Measurements from ENCODE around the gene SPRYD4.
"Not testable (repeated sequence)": the region's sequence is repeated elsewhere in the genome, so short reads cannot be mapped to it uniquely, and the experiment has no call there.

The SPRYD4 gene

DNA sequence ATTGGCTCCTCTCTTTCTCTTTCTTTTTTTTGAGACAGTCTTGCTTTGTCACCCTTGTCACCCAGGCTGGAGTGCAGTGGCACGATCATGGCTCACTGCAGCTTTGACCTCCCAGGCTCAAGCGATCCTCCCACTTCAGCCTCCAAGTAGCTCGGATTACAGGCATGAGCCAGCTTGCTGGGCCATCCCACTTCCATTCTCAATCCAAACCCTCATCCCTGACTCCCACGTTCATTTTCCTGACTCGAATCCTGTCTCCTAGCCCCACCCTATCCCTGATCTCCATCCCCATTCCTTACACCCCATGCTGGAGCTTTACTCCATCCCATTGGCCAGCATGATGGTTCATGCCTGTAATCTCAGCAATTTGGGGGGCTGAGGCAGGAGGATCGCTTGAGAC is 7.8 kb downstream of the SPRYD4 start:
- no peak for DNase-seq (ENCODE audit: low read depth in 2 of 3, low spot score in 1 of 3)

DNA sequence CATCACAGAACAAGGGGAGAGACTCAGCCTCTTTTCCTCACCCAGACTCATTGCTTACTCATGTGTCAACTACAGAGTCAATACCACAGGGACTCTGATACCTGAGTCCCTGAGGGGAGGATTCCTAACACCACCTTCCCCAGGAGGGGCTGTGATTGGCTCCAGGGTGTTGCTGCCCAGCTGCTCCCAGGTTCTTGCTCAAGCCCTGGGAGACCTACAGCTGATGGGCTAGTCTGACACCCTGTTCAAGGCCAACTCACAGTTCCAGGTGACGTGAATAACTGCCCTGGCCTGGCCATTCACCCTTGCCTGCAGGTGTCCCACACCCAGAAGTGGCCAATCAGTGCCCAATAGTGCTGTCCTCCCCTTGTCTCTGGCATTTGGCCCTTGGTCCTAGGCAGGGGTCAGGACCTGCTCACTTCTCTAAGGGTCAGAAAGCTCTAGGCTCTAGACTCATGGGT is 8.6 kb downstream of the SPRYD4 start:
- DNase-seq (ENCODE audit: low read depth in 2 of 3, low spot score in 1 of 3), result no peak

DNA sequence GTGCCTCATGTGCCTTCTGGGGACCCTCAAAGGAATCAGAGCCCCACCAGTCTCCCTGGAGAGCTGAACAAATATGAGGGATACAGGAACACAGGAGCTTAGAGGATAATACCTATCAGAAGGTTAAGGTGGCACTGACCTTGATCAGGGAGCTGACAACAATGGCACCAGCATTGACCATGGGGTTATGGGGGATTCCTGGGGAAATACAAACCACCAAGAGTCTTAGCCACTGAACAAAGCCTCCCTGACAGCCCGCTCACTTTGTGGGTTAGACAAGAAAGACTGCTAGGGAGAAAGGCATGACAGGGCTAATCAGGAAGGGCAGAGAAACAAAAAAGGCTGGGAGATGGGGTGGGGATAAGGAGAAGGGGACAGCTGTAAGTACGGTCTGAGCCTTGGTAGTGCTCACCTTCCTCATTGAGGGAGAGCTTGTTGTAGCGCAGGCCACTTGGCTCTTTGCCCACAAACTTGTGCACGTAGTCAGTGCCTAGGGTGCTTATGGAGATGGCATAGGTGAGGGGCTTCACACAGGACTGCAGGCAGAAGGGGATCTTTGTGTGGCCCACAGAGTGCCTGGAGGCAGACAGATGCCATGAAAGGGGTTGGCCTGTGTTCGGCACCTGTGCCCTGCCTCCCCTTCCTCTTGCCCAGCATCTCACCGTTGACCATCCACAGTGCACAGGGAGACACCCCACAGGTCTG is 9.3 kb downstream of the SPRYD4 start:
- DNase-seq (ENCODE audit: low read depth in 2 of 3, low spot score in 1 of 3), result no peak

DNA sequence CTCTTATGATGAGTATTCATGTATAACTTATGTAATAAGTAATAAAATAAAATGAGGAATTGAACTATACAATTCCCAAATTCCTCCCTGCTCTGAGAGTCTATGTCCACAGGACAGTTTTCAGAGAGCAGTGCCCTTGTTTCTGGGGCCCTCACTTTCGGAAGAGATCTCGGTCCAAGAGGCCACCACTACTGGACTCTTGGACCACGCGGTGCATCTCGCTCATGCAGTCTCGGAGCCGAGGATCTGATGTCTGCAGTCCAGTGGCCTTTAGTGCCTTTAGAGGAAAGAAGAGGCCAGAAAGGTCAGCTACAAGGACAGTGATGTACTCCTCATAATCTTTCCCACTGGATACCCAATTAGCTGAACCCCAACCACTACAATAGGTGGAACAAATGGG is 11.2 kb downstream of the SPRYD4 start:
- no peak for DNase-seq (ENCODE audit: low read depth in 2 of 3, low spot score in 1 of 3)

DNA sequence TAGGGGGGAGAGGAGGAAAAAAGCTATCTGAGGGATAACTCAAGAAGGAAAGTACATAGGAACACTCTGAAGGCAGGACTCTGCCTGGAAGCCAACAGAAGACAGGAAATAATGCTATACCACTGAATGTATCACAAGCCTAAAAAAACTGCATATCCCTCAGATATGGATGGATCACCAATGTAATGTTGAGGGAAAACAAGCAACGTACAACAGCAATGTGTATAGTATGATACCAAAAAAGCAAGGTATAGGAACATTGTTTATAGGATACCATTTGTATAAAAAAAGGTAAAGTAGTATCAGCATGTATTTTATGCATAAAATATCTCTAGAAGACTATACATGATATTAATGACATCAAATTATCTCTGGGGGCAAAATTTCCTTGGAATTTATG is 16.2 kb downstream of the SPRYD4 start:
- DNase-seq (ENCODE audit: low read depth in 2 of 3, low spot score in 1 of 3), result no peak

DNA sequence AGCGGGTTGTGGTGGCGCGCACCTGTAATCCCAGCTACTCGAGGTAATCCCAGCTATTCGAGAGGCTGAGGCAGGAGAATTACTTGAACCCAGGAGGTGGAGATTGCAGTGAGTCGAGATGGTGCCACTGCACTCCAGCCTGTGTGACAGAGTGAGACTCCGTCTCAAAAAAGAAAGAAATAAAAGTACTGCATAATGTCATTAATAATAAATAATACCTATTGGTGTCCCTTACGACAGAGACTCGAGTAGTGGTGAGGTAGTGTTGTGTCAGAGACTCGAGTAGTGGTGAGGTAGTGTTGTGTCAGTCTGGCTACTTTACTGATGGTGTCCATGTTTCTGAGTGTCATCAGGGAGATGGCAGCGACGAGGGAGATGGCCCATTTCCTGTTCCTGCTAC is 18.3 kb downstream of the SPRYD4 start:
- DNase-seq (ENCODE audit: low read depth in 2 of 3, low spot score in 1 of 3), result no peak

DNA sequence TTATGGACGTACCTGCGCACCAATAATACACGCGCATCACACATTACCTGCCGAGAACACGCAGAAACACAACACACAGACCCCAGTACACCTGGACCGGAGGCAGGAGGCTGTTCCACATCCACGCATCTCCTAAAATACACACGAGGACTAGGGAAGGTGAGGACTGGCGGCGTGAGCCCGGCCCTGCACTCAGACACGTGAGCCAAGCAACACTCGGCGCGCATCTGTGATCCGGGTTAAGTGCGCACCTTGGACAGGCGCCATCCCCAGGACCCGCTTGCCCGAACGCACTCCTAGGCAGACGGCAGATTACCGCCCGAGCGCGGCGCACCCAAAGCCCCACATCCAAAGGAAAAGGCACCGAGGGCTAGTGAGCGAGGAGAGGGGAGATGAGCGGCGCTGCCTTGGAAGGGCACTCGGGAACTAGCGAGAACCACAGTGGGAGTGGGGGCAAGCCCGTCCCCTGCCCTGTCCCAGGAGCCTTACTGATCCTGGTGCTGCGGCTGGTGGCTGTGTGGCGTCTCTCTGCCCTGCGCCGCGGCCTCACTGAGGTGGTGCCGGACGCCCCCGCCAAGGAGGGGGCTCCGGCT is 19.2 kb downstream of the SPRYD4 start:
- DNase-seq (ENCODE audit: low read depth in 2 of 3, low spot score in 1 of 3), result peak in 1 of 3 donors; percentile 5

DNA sequence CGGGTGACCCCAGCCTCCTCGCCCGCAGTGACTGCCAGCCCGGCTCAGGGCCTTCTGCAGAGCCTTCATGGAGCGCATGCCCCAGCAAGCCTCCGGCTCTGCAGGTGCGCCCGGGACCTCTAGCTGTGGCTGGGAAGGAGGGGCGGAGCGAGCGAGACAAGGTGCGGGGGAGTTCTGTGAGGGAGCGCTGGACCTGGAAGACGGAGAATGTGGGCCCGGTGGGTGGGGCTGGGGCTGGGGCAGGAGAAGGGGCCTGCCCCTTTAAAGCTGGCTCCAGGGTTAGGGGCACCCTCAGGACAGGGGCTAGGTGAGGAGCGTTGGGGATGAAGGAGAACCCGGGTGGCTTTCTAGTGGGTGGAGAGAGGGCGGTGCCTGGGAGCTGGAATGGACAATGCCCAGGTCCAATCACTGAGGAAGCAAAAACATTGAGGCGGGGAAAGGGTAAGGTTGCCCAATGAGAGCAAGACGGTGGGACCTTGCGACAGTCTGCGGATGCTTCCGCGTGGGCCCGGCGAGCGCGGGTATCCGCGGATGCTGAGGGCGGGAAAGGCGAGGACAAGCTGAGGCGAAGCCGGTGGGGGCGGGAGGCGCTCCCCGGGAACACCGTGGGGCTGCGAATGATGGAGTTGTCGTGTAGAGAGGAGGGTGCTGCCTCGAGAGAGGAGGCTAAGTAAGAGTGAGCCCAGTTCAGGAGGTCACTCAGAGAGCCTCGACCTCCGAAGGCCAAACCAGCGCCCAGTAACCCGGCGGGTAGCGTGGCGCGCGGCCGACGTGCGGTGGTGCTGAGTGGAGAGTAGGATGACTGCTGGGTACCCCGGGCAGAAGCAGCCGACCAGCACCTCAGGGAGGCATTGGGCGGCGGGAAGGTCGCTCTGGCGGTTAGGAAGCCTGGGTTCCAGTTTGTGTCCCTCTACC is 19.9 kb downstream of the SPRYD4 start, which contains the start of gene GLS2:
Gene GLS2 (minus strand): TSS at position 121 of the 915 bp plus-strand sequence. CDS start 43 bp downstream, at position 78.
- DNase-seq (ENCODE audit: low read depth in 2 of 3, low spot score in 1 of 3), result peak; percentile 54 to 63 (median 59)

DNA sequence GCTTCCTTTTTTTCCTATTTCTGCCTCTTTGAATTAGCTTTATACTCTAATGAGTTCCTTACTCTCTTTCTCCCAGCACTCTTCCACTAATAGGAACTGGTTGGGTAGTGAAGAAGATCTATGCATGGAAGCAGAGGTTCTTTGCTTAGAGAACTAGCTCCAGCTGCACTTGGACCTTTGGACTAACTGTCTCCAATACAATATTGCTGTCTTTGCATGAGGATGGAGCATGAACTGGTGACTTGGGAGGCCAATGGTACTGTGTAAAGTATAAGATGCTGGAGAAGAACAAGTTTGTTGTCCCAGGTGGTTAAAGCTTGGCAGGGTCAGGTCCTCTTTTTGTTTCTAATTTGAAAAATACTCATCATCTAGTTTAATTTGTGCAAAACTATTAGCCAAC is 22.0 kb downstream of the SPRYD4 start:
- DNase-seq (ENCODE audit: low read depth in 2 of 3, low spot score in 1 of 3), result no peak

DNA sequence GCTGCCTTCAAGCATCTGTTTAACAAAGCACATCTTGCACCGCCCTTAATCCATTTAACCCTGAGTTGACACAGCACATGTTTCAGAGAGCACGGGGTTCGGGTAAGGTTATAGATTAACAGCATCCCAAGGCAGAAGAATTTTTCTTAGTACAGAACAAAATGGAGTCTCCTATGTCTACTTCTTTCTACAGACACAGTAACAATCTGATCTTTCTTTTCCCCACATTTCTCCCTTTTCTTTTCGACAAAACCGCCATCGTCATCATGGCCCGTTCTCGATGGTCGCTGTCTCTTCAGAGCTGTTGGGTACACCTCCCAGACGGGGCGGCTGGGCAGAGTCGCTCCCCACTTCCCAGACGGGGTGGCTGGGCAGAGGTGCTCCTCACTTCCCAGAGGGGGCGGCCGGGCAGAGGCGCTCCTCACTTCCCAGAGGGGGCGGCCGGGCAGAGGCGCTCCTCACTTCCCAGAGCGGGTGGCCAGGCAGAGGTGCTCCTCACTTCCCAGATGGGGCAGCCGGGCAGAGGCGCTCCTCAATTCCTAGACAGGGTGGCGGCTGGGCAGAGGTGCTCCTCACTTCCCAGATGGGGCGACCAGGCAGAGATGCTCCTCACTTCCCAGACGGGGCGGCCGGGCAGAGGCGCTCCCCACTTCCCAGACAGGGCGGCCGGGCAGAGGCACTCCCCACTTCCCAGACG is 25.2 kb downstream of the SPRYD4 start:
- DNase-seq (ENCODE audit: low read depth in 2 of 3, low spot score in 1 of 3), result not testable (repeated sequence)

DNA sequence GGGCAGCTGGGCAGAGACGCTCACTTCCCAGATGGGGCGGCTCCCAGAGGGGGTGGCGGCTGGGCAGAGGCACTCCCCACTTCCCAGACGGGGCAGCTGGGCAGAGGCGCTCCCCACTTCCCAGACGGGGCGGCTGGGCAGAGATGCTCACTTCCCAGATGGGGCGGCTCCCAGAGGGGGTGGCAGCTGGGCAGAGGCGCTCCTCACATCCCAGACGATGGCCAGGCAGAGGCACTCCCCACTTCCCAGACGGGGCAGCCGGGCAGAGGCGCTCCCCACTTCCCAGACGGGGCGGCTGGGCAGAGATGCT is 25.7 kb downstream of the SPRYD4 start:
- not testable (repeated sequence) for DNase-seq (ENCODE audit: low read depth in 2 of 3, low spot score in 1 of 3)

DNA sequence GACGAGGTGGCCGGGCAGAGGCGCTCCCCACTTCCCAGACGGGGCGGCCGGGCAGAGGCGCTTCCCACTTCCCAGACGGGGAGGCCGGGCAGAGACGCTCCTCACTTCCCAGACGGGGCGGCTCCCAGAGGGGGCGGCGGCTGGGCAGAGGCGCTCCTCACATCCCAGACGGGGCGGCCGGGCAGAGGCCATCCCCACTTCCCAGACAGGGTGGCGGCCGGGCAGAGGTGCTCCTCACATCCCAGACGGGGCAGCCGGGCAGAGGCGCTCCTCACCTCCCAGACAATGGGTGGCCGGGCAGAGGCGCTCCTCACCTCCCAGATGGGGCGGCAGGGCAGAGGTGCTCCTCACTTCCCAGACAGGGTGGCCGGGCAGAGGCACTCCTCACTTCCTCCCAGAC is 26.1 kb downstream of the SPRYD4 start:
- not testable (repeated sequence) for DNase-seq (ENCODE audit: low read depth in 2 of 3, low spot score in 1 of 3)

DNA sequence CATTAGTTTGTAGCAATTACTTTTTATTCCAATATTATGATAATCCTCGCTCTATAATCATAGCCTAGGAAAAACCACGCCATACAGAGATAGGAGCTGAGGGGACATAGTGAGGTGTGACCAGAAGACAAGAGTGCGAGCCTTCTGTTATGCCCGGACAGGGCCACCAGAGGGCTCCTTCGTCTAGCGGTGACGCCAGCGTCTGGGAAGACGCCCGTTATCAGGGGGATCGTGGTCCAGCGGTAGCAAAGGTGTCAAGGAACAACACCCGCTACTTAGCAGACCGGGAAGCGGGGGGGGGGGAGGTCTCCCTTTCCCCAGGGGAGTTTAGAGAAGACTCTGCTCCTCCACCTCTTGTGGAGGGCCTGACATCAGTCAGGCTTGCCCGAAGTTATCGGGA is 28.3 kb downstream of the SPRYD4 start:
- peak; percentile 32 to 68 (median 39) for DNase-seq (ENCODE audit: low read depth in 2 of 3, low spot score in 1 of 3)

DNA sequence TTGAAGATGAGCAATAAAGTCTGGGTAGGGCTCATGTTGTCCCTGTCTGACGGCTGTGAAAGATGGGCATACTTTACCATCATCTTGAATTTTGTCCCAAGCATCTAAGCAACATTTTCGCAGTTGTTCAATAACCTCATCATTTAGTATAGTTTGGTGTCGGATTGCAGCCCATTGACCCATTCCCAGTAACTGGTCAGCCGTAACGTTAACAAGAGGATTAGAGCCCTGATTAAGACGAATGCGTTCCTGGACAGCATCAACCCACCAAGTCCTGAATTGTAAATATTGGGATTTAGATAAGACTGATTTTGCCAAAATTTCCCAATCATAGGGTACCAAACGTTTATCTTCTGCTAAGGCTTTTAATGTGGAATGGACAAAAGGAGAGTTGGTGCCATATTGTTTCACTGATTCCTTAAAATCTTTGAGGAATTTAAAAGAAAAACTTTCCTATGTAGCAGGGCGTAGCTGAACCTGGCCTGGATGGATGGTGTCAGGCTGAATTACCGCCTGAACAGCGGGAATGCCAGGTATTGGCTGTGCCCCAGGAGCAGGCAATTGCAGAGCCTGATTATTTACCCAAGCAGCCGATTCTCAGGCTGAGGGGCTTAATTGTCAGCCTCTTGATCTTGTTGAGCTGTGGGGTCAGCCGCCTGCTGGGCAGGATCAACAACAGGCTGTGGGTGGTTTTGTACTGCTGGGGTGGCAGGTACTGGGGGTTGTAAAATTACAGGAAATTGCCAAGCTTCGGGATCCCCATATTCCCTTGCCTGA is 29.9 kb downstream of the SPRYD4 start:
- not testable (repeated sequence) for DNase-seq (ENCODE audit: low read depth in 2 of 3, low spot score in 1 of 3)

DNA sequence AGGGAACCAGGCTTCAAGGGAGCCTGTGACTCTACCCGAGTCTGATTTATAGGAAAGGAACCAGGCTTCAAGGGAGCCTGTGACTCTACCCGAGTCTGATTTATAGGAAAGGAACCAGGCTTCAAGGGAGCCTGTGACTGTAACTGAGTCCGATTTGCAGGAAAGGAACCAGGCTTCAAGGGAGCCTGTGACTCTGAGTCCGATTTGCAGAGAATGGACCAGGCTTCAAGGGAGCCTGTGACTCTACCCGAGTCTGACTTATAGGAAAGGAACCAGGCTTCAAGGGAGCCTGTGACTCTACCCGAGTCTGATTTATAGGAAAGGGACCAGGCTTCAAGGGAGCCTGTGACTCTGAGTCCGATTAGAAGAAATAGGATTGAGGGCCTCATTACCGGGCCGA is 31.1 kb downstream of the SPRYD4 start:
- not testable (repeated sequence) for DNase-seq (ENCODE audit: low read depth in 2 of 3, low spot score in 1 of 3)

DNA sequence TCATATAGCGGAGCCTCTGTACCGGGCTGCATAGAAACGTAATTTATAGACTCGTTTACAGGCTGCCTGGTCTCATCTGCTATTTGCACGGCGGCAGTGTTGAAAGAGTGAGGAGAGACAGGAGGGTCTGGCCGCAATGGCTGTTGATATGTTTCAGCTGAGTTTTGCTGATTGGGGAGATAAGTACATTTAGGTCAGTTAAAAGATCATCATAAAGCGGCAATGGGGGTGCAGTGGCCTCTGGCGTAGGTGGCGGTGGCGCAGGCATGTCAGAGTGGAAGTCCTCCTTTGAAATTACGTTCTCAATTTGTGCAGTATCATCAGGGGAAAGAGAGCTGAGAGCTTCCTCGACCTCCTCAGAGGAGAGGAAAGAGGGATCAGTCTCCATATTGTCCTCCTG is 31.5 kb downstream of the SPRYD4 start:
- DNase-seq (ENCODE audit: low read depth in 2 of 3, low spot score in 1 of 3), result not testable (repeated sequence)

DNA sequence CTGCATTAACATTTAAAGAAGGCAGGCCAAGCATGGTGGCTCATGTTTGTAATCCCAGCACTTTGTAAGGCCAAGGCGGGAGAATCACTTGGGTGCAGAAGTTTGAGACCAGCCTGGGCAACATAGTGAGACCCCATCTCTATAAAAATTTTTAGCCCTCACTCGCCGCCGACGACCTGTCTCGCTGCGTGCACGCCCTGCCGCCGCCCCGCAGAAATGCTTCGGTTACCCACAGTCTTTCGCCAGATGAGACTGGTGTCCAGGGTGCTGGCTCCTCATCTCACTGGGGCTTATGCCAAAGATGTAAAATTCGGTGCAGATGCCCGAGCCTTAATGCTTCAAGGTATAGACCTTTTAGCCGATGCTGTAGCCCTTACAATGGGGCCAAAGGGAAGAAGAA is 42.4 kb downstream of the SPRYD4 start:
- DNase-seq (ENCODE audit: low read depth in 2 of 3, low spot score in 1 of 3), result no peak

DNA sequence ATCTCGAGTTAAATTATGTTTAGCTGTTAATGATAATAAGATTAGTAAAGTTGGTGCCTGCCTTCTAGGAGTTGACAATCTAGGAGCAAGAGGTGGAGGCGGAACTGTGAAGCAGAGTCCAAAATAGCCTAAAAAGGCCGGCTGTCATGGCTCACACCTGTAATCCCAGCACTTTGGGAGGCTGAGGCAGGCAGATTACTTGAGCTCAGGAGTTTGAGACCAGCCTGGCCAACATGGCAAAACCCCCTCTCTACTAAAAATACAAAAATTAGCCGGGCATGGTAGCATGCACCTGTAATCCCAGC is 45.6 kb downstream of the SPRYD4 start:
- DNase-seq (ENCODE audit: low read depth in 2 of 3, low spot score in 1 of 3), result not testable (repeated sequence)

DNA sequence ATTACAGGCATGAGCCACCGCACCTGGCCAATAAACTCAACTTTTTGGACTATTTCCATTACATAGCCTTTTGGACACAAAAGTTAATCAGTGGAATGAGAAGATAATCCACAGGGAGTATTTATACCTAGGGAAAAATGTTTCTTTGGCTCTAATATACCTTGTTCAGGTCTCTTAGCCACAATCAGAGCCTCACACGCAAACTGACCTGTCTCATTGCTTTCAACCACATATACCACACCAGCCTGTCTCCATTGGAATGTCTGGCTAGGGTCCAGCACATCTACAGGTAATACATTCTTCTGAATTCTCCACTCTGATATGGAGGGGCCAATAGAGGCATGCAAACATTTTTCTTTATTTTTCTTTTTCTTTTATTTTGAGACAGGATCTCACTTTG is 49.5 kb downstream of the SPRYD4 start:
- no peak for DNase-seq (ENCODE audit: low read depth in 2 of 3, low spot score in 1 of 3)

DNA sequence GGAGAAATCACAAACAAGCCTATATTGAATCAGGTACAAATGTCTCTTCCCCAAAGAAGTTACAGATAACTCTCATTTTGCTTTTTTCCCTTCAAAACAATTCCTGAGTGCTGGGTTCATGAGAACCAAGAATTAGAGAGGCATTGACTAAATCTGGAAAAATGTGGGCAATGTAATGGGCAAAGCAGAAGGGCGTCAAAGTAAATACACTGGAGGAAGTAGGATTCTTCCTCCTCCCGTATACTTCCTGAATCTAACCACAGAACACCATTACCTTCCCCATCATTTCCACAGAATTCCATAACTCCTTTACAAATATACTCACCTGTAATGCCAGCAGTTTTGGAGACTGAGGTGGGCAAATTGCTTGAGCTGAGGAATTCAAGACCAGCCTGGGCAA is 50.2 kb downstream of the SPRYD4 start:
- no peak for DNase-seq (ENCODE audit: low read depth in 2 of 3, low spot score in 1 of 3)

DNA sequence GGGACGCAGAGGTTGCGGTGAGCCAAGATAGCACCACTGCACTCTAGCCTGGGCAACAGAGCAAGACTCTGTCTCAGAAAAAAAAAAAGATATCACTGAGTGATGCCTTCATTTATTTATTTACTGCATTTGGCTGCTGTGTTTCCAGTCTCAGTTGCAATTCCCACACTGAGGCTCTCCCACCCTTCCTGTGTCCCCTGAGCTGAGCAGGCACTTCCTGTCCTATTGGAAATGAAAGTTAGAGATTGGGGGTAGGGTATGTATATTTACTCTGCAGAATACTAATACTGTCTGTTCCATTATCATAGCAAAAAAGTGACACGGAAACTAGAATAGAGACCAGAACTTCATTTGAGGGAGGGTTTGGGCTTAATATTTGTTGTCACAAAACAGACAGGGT is 51.7 kb downstream of the SPRYD4 start:
- no peak for DNase-seq (ENCODE audit: low read depth in 2 of 3, low spot score in 1 of 3)
